ENCODE measurements around the gene MAT1A.
"Not testable (repeated sequence)": the region's sequence is repeated elsewhere in the genome, so short reads cannot be mapped to it uniquely, and the experiment has no call there.

MAT1A gene

GRCh38 chr10:80251703-80252280 lies 37.7 kb downstream of the MAT1A start:
- not testable (repeated sequence) for H3K9me3 ChIP-seq (ENCODE audit: control insufficient read depth, insufficient read depth, low read depth, low read length); H3K4me3 ChIP-seq (ENCODE audit: low read depth, low read length); H3K36me3 ChIP-seq (ENCODE audit: control insufficient read depth, insufficient read depth, low read length); H3K4me1 ChIP-seq (ENCODE audit: control insufficient read depth, insufficient read depth, low read length); H3K27ac ChIP-seq (ENCODE audit: low read depth, low read length); H3K9ac ChIP-seq (ENCODE audit: low read length)
- peaks cover 10% of the 10 kb centered on the region; the same call in 1 of the 2 replicates for H3K27me3 ChIP-seq (ENCODE audit: control insufficient read depth, insufficient read depth, low read length)

DNA sequence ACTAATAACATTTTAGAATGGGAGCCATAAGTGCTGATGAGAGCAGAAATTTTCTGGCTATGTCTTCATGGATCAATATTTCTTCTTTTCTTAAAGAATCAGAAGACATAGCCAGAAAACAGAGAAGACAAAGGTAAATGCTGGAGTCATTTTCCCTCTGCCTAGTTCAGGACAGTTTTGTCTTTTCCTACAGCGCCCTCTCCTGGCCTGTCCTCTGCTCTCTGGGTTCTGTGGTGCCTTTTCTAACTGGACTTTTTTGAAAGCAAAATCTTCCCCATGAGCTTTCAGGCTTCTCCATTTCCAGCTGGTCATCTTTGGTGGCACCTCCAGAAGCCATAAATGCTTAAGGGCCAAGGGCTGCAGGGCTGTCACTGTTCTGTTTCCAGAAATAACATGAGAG lies 39.1 kb downstream of the MAT1A start:
- not testable (repeated sequence) for H3K9me3 ChIP-seq (ENCODE audit: control insufficient read depth, insufficient read depth, low read depth, low read length); H3K27ac ChIP-seq (ENCODE audit: low read depth, low read length); H3K4me3 ChIP-seq (ENCODE audit: low read depth, low read length); H3K4me1 ChIP-seq (ENCODE audit: control insufficient read depth, insufficient read depth, low read length); H3K36me3 ChIP-seq (ENCODE audit: control insufficient read depth, insufficient read depth, low read length); H3K9ac ChIP-seq (ENCODE audit: low read length); H3K27me3 ChIP-seq (ENCODE audit: control insufficient read depth, insufficient read depth, low read length)

DNA sequence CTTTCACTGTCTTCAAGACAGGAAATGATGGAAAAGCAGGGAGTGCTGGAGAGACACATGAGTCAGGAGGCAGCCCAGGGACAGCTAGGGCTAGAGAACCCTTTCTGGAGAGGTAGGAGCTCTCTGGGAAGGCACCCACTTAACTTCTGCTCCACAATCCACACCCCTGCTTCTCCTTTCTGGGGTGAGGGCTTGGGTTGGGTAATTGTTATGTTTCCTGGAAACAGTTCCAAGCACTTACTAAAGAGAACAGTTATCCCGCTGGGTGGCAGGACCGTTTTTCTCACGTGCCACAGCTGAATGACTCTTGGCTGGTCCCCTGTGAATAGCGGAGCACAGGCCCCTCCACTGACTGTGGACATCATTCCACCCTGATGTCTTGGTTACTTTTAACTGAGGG lies 39.6 kb downstream of the MAT1A start:
- not testable (repeated sequence) for H3K4me1 ChIP-seq (ENCODE audit: control insufficient read depth, insufficient read depth, low read length); H3K36me3 ChIP-seq (ENCODE audit: control insufficient read depth, insufficient read depth, low read length); H3K27ac ChIP-seq (ENCODE audit: low read depth, low read length); H3K27me3 ChIP-seq (ENCODE audit: control insufficient read depth, insufficient read depth, low read length); H3K4me3 ChIP-seq (ENCODE audit: low read depth, low read length); H3K9me3 ChIP-seq (ENCODE audit: control insufficient read depth, insufficient read depth, low read depth, low read length); H3K9ac ChIP-seq (ENCODE audit: low read length)

GRCh38 chr10:80247611-80248010 lies 41.8 kb downstream of the MAT1A start:
- not testable (repeated sequence) for H3K9me3 ChIP-seq (ENCODE audit: control insufficient read depth, insufficient read depth, low read depth, low read length); H3K36me3 ChIP-seq (ENCODE audit: control insufficient read depth, insufficient read depth, low read length); H3K4me3 ChIP-seq (ENCODE audit: low read depth, low read length); H3K27me3 ChIP-seq (ENCODE audit: control insufficient read depth, insufficient read depth, low read length); H3K9ac ChIP-seq (ENCODE audit: low read length); H3K4me1 ChIP-seq (ENCODE audit: control insufficient read depth, insufficient read depth, low read length); H3K27ac ChIP-seq (ENCODE audit: low read depth, low read length)

- not testable (repeated sequence) for H3K4me3 ChIP-seq (ENCODE audit: low read depth, low read length); H3K27me3 ChIP-seq (ENCODE audit: control insufficient read depth, insufficient read depth, low read length); H3K36me3 ChIP-seq (ENCODE audit: control insufficient read depth, insufficient read depth, low read length); H3K4me1 ChIP-seq (ENCODE audit: control insufficient read depth, insufficient read depth, low read length); H3K9ac ChIP-seq (ENCODE audit: low read length); H3K9me3 ChIP-seq (ENCODE audit: control insufficient read depth, insufficient read depth, low read depth, low read length); H3K27ac ChIP-seq (ENCODE audit: low read depth, low read length)
Measured at GRCh38 chr10:80244371-80244770, 45.1 kb downstream of the MAT1A start.

- not testable (repeated sequence) for H3K27ac ChIP-seq (ENCODE audit: low read depth, low read length); H3K36me3 ChIP-seq (ENCODE audit: control insufficient read depth, insufficient read depth, low read length); H3K4me3 ChIP-seq (ENCODE audit: low read depth, low read length); H3K9ac ChIP-seq (ENCODE audit: low read length); H3K27me3 ChIP-seq (ENCODE audit: control insufficient read depth, insufficient read depth, low read length); H3K9me3 ChIP-seq (ENCODE audit: control insufficient read depth, insufficient read depth, low read depth, low read length); H3K4me1 ChIP-seq (ENCODE audit: control insufficient read depth, insufficient read depth, low read length)
Measured at GRCh38 chr10:80242341-80242740, 47.1 kb downstream of the MAT1A start.

- not testable (repeated sequence) for H3K9me3 ChIP-seq (ENCODE audit: control insufficient read depth, insufficient read depth, low read depth, low read length); H3K27ac ChIP-seq (ENCODE audit: low read depth, low read length); H3K4me1 ChIP-seq (ENCODE audit: control insufficient read depth, insufficient read depth, low read length); H3K36me3 ChIP-seq (ENCODE audit: control insufficient read depth, insufficient read depth, low read length); H3K9ac ChIP-seq (ENCODE audit: low read length); H3K27me3 ChIP-seq (ENCODE audit: control insufficient read depth, insufficient read depth, low read length); H3K4me3 ChIP-seq (ENCODE audit: low read depth, low read length)
Measured at GRCh38 chr10:80236457-80236856, 53.0 kb downstream of the MAT1A start.

GRCh38 chr10:80234331-80235235 lies 54.9 kb downstream of the MAT1A start:
- H3K9ac ChIP-seq (ENCODE audit: low read length); H3K9me3 ChIP-seq (ENCODE audit: control insufficient read depth, insufficient read depth, low read depth, low read length); H3K4me1 ChIP-seq (ENCODE audit: control insufficient read depth, insufficient read depth, low read length); H3K4me3 ChIP-seq (ENCODE audit: low read depth, low read length); H3K27me3 ChIP-seq (ENCODE audit: control insufficient read depth, insufficient read depth, low read length); H3K36me3 ChIP-seq (ENCODE audit: control insufficient read depth, insufficient read depth, low read length); H3K27ac ChIP-seq (ENCODE audit: low read depth, low read length): not testable (repeated sequence)

GRCh38 chr10:80233871-80234270 lies 55.6 kb downstream of the MAT1A start:
- not testable (repeated sequence) for H3K36me3 ChIP-seq (ENCODE audit: control insufficient read depth, insufficient read depth, low read length); H3K4me3 ChIP-seq (ENCODE audit: low read depth, low read length); H3K4me1 ChIP-seq (ENCODE audit: control insufficient read depth, insufficient read depth, low read length); H3K27me3 ChIP-seq (ENCODE audit: control insufficient read depth, insufficient read depth, low read length); H3K9ac ChIP-seq (ENCODE audit: low read length); H3K9me3 ChIP-seq (ENCODE audit: control insufficient read depth, insufficient read depth, low read depth, low read length); H3K27ac ChIP-seq (ENCODE audit: low read depth, low read length)

DNA sequence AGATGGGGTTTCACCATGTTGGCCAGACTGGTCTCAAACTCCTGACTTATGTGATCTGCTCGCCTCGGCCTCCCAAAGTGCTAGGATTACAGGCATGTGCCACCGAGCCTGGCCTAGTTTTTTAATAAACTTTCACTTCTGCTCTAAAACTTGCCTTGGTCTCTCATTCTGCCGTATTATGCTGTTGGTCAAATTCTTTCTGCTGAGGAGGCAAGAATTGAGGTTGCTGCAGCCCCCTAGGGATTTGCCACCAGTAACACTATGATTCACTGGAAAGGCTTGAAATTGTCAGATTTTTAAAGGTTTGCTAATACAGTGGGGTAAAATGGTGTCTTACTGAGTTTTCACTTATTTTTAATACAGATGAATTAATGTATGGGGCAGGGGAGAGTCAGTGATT lies 62.7 kb downstream of the MAT1A start:
- H3K36me3 ChIP-seq (ENCODE audit: control insufficient read depth, insufficient read depth, low read length); H3K27ac ChIP-seq (ENCODE audit: low read depth, low read length); H3K9me3 ChIP-seq (ENCODE audit: control insufficient read depth, insufficient read depth, low read depth, low read length); H3K4me1 ChIP-seq (ENCODE audit: control insufficient read depth, insufficient read depth, low read length); H3K4me3 ChIP-seq (ENCODE audit: low read depth, low read length); H3K27me3 ChIP-seq (ENCODE audit: control insufficient read depth, insufficient read depth, low read length); H3K9ac ChIP-seq (ENCODE audit: low read length): not testable (repeated sequence)

- not testable (repeated sequence) for H3K9me3 ChIP-seq (ENCODE audit: control insufficient read depth, insufficient read depth, low read depth, low read length); H3K4me3 ChIP-seq (ENCODE audit: low read depth, low read length); H3K27ac ChIP-seq (ENCODE audit: low read depth, low read length); H3K27me3 ChIP-seq (ENCODE audit: control insufficient read depth, insufficient read depth, low read length); H3K9ac ChIP-seq (ENCODE audit: low read length); H3K36me3 ChIP-seq (ENCODE audit: control insufficient read depth, insufficient read depth, low read length); H3K4me1 ChIP-seq (ENCODE audit: control insufficient read depth, insufficient read depth, low read length)
Measured at GRCh38 chr10:80223031-80223419, 66.4 kb downstream of the MAT1A start.
